Cardiac fibroblast (primary cell): ENCODE results near the gene NUP62.

Source experiments
- DNase-seq, 2 donors: peaks; one replicate each; pipeline versions ENCODE4 v3.0.0 to v3.0.0-alpha.2; 2010; ENCODE audit warnings: low read depth in 2 of 2
- H3K4me3 ChIP-seq, 2 donors: replicated peaks in 1 of 2; 1 replicate in 1 of 2; 2 replicates in 1 of 2; pipeline ENCODE4 v1.5.1; 2011; ENCODE audit warnings: low read depth in 2 of 2, low read length in 2 of 2, mild to moderate bottlenecking in 2 of 2, moderate library complexity in 1 of 2
- TF ChIP-seq, protein P1 (sequence below): IDR thresholded peaks from one replicate; pipeline ENCODE4 v1.5.1; 2011; ENCODE audit warnings: low read depth, mild to moderate bottlenecking, low read length, inconsistent platforms

The NUP62 gene

DNA sequence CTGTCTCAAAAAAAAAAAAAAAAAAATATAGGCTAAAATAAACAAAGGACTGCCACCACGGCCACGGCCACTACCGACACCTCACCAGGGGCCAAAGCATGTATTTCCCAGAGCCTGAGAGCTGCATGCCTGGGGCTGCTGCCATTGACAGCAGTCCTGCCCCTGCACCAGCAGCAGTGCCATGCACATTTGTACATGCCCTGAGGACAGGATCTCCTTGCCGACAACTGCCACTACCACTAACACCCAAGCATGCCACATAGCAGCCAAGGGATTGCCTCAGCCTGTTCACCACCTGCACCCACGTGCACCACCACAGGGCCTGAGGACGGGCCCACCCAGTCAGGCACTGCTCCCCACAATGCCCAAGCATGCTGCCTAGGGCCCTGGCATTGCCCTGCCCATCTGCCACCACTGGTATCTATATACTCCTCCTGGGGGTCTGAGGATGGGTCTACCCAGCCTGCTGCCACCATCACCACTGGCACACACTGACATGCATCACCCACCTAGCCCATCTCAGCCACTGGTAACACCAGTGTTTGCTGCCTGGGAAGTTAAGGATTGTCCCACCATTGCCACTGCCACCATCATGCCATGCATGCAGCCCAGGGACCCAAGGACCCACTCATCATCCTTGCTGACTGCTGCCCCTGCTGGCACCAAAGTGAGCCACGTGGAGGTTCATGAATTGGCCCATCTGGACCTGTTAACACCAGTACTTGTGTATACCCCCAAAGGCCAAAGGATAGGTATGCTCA is 10.6 kb upstream of the NUP62 start:
- no peak overlapping the region for H3K4me3 ChIP-seq
- TF ChIP-seq, protein P1, sequence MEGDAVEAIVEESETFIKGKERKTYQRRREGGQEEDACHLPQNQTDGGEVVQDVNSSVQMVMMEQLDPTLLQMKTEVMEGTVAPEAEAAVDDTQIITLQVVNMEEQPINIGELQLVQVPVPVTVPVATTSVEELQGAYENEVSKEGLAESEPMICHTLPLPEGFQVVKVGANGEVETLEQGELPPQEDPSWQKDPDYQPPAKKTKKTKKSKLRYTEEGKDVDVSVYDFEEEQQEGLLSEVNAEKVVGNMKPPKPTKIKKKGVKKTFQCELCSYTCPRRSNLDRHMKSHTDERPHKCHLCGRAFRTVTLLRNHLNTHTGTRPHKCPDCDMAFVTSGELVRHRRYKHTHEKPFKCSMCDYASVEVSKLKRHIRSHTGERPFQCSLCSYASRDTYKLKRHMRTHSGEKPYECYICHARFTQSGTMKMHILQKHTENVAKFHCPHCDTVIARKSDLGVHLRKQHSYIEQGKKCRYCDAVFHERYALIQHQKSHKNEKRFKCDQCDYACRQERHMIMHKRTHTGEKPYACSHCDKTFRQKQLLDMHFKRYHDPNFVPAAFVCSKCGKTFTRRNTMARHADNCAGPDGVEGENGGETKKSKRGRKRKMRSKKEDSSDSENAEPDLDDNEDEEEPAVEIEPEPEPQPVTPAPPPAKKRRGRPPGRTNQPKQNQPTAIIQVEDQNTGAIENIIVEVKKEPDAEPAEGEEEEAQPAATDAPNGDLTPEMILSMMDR = no peak
- DNase-seq = no peak

DNA sequence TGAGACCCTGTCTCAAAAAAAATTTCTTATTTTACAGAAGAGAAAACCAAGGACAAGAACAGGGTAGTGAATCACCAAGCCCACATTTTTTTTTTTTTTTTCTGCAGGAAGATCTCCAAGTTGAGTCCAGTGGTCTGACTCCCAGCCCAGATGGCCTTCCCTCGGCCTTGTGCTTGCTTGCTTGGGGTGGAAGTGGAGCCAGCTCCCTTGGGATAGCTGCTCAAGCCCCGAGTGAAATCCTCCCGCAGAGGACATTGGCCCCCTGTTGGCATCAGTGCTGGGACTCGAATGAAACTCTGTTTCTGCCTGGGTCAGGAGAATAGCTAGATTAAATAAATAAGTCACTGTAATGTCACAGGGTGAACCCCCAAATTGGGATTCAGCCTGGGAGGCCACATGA is 9.4 kb upstream of the NUP62 start:
- TF ChIP-seq, protein P1 = no peak
- no peak for DNase-seq
- no peak overlapping the region for H3K4me3 ChIP-seq

DNA sequence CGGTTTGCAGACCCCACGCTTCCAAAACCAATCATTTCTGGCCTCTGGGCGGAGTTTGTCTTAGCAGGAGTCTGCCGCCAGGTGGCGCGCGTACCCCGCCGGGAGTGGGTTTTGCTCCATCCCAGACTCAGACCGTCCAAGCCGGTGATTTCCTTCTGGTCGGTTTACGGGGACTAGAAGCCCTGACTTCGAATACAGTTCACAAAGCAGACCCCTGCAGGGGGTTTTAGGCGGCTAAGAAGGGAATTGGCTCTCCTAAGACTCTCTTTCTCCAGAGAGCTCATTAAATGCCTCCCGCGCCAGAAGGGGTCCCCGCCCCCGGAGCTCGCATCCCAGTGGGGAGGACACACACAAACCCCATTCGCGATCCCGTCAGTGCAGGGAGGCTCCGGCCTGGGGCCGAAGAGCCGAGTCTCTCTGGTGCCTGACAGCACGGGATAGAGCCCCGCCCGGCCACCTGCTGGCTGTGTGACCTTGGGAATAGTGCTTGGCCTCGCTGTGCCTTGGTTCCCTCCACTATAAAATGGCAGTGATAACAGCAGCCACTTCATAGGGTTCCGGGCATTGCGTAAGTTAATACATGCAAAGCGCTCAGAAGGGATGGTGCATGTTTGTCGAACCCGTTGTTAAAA is 8.6 kb upstream of the NUP62 start:
- peak; percentile 77 for DNase-seq
- peak overlapping the region; percentile 15 to 37 for H3K4me3 ChIP-seq
- TF ChIP-seq, protein P1 = peak; percentile 98

DNA sequence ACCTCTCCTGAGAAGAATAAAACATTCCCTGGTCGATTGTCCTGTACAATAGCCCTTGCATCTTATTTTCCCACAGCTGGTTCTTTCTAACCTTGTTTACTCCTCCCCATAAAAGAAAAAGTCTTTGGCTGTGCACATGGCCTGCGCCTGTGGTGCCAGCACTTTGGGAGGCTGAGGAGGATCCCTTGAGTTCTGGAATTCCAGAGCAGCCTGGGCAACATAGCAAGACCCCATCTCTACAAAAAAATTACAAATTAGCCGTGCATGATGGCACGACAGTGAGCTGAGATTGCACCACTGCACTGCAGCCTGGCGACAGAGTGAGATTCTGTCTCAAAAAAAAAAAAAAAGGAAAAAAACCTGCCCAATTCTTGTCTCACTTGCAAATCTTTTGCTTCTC is 7.2 kb upstream of the NUP62 start:
- H3K4me3 ChIP-seq = no peak overlapping the region
- TF ChIP-seq, protein P1 = no peak
- no peak for DNase-seq

DNA sequence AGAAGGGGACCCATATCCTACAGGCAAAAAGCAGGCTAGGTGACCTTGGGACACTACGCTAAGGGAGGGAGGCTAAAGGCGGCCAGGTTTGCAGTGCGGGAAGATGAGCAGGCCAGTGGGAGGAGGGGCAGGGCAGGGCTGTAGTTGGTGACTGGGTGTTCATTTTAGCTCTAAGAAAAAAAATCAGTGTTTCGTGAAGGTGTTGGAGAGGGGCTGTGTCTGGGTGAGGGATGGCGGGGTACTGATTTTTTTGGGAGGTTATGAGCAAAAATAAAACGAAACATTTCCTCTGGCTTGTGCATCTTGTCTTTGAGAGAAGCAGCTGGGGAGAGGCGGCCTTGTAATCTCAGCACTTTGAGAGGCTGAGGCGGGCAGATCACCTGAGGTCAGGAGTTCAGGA is 4.3 kb upstream of the NUP62 start:
- H3K4me3 ChIP-seq = no peak overlapping the region
- no peak for DNase-seq
- TF ChIP-seq, protein P1 = no peak

DNA sequence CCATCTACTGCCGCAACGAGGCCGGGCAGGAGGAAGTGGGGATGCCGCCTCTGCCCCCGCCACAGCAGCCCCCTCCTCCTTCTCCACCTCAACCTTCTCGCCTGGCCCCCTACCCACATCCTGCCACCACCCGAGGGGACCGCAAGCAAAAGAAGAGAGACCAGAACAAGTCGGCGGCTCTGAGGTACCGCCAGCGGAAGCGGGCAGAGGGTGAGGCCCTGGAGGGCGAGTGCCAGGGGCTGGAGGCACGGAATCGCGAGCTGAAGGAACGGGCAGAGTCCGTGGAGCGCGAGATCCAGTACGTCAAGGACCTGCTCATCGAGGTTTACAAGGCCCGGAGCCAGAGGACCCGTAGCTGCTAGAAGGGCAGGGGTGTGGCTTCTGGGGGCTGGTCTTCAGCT is 3.4 kb upstream of the NUP62 start:
- DNase-seq = no peak
- H3K4me3 ChIP-seq = no peak overlapping the region
- TF ChIP-seq, protein P1 = no peak
